OCI-LY7 (cell line): Measurements from ENCODE around the gene SLBP.

Experiments used
- CTCF ChIP-seq: fragments of 200-600 bp; sonication (generic); conservative IDR thresholded peaks from 2 replicates; pipeline ENCODE4 v1.5.1; 2014; ENCODE audit warnings: mild to moderate bottlenecking, antibody characterized with exemption, low read length, moderate library complexity, mixed read lengths
- EZH2phosphoT487 ChIP-seq: fragments of 200-600 bp; sonication (generic); IDR thresholded peaks from 2 replicates; pipeline ENCODE4 v1.6.1; 2018; ENCODE audit warnings: low read depth, borderline replicate concordance, mild to moderate bottlenecking, mixed run types, antibody characterized with exemption, low read length, moderate library complexity, mixed read lengths

- TF ChIP-seq CTCF (no peak), EZH2phosphoT487 (no peak)
These were observed 65.4 kb downstream of the SLBP start for GRCh38 chr4:1646690-1647089.
